Naive thymus-derived CD4-positive, alpha-beta T cell (primary cell): ENCODE measurements around the gene DMWD. TPM values are rescaled to one million over a fixed set of nuclear protein-coding genes. Genes with fewer than 3 reads are reported as not detected.

Experiments
- ATAC-seq: fragments of 150-1000 bp; cut with Tn5 transposase; 2 replicates; pipeline ENCODE4 v1.10.0; 2021; ENCODE audit warnings: mild to moderate bottlenecking, moderate library complexity
- CTCF ChIA-PET: fragments of 350-600 bp; sonication (Branson Sonifier 250); formaldehyde crosslinking; loops from one replicate; lab custom pipeline; 2021; ENCODE audit warnings: antibody characterized with exemption; lab: Charles Lee
- POLR2A ChIA-PET: fragments of 350-600 bp; sonication (Branson Sonifier 250); formaldehyde crosslinking; loops from one replicate; lab custom pipeline; 2021; ENCODE audit warnings: antibody characterized with exemption, inconsistent platforms; lab: Charles Lee
- DNase-seq, 9 donors: peaks; one replicate each; pipeline versions ENCODE4 v3.0.0 to v3.0.0-alpha.2; 2020 to 2022; ENCODE audit warnings: mixed read lengths in 1 of 9
- H3K27ac ChIP-seq: one replicate; pipeline ENCODE4 v1.7.0; 2013; ENCODE audit warnings: mild to moderate bottlenecking, low read depth, low read length, moderate library complexity
- H3K27me3 ChIP-seq, 2 donors: one replicate each; pipeline ENCODE4 v1.7.0; 2013; ENCODE audit warnings: low read length in 2 of 2, mild to moderate bottlenecking in 2 of 2, moderate library complexity in 2 of 2; ENCODE audit not compliant: control insufficient read depth in 2 of 2, insufficient read depth in 2 of 2
- H3K36me3 ChIP-seq, 3 experiments: 1 replicate in 2 of 3; 2 replicates in 1 of 3; pipeline ENCODE4 v1.7.0; 2013; ENCODE audit warnings: low read length in 3 of 3, mild to moderate bottlenecking in 3 of 3, moderate library complexity in 1 of 3; ENCODE audit not compliant: insufficient read depth in 3 of 3, control insufficient read depth in 2 of 3
- H3K4me1 ChIP-seq, 2 donors: one replicate each; pipeline ENCODE4 v1.7.0; 2013; ENCODE audit warnings: low read length in 2 of 2, mild to moderate bottlenecking in 2 of 2, moderate library complexity in 1 of 2; ENCODE audit not compliant: control insufficient read depth in 2 of 2, insufficient read depth in 2 of 2
- H3K4me3 ChIP-seq: 2 replicates; pipeline ENCODE4 v1.7.0; 2013; ENCODE audit warnings: mild to moderate bottlenecking, low read length
- H3K9me3 ChIP-seq, 3 experiments: 1 replicate in 2 of 3; 2 replicates in 1 of 3; pipeline ENCODE4 v1.7.0; 2013; ENCODE audit warnings: low read length in 3 of 3; ENCODE audit not compliant: control insufficient read depth in 2 of 3
- H3K27ac Mint-ChIP-seq, 9 donors: one replicate each; pipeline ENCODE4 v1.8.0; 2020 to 2022; ENCODE audit warnings: mixed read lengths in 9 of 9, mild to moderate bottlenecking in 8 of 9, moderate library complexity in 5 of 9, inconsistent platforms in 2 of 9
- H3K27me3 Mint-ChIP-seq, 5 donors: one replicate each; pipeline ENCODE4 v1.8.0; 2021 to 2022; ENCODE audit warnings: mixed read lengths in 5 of 5, mild to moderate bottlenecking in 1 of 5
- H3K36me3 Mint-ChIP-seq, 5 donors: one replicate each; pipeline ENCODE4 v1.8.0; 2020 to 2022; ENCODE audit warnings: mixed read lengths in 5 of 5, mild to moderate bottlenecking in 3 of 5, inconsistent platforms in 1 of 5
- H3K4me1 Mint-ChIP-seq, 7 donors: one replicate each; pipeline ENCODE4 v1.8.0; 2020 to 2022; ENCODE audit warnings: mixed read lengths in 7 of 7, mild to moderate bottlenecking in 3 of 7, inconsistent platforms in 1 of 7
- H3K4me3 Mint-ChIP-seq, 10 donors: one replicate each; pipeline ENCODE4 v1.8.0; 2020 to 2022; ENCODE audit warnings: mild to moderate bottlenecking in 10 of 10, mixed read lengths in 10 of 10, moderate library complexity in 6 of 10, inconsistent platforms in 2 of 10
- H3K9me3 Mint-ChIP-seq, 11 donors: one replicate each; pipeline ENCODE4 v1.8.0; 2020 to 2022; ENCODE audit warnings: mixed read lengths in 11 of 11, mild to moderate bottlenecking in 4 of 11, inconsistent platforms in 1 of 11, moderate library complexity in 1 of 11
- intact Hi-C, 2 donors: fragments of 100-400 bp; cut with micrococcal nuclease; formaldehyde crosslinking; loops; one replicate each; pipeline ENCODE4 v1.15.1; 2023
- polyA plus RNA-seq, 2 donors: library from polyadenylated mRNA; unstranded; fragments of 300-500 nt; fragmentation: Illumina TruSeq; gene quantifications; one replicate each; pipeline ENCODE4 v1.2.3, GENCODE V29; 2021
- total RNA-seq, 6 experiments: library from RNA in 5 of 6; stranded (reverse) in 5 of 6; gene quantifications; 1 replicate in 5 of 6; 2 replicates in 1 of 6; pipeline ENCODE4 v1.2.3 and lab custom pipeline; 2021 to 2026

Gene DMWD
- total and polyA plus RNA-seq, 7 experiments from 2014 or later, result 3.7 to 43.2 (median 22.9) TPM

DNA sequence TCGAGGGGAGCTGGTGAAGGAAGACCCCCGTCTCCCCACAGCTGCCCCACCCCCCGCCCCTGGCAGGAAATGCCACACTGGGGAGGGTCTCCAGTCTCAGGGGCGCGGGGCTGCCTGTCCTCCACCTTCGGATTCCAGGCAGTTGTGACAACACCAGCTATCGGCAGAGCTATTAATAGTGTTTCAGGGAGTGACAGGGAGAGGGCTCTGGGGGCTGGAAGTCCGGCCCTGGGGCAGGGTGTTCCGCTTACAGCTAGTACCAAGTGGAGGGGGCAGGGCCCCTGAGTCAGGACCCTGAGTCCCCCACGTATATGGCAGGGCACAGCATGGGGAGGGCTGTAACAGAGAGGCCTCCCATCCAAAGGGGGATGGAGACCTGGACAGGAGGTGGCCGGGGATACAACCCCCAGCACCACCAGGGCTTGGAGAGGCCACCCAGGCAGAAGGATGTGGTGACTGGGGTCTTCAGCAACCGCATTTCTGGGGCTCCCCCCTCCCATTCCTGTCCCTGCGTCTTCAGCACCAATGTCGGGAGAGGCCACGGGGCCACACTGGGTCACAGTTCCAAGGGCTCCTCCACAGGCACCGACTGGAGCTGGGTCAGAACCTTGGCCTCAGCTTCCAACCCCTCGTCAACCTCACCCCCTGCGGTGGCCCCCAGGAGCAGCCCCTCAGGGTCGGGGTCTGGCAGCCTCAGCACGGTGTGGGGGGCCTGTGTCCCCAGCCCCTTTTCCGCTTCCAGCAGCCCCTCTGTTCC is 27.5 kb downstream of the DMWD start:
- intact Hi-C loops, result loop anchor here in 1 of 2 donors (5.0 to 10.0 kb wide), 2 partner anchors 48 to 230 kb away; partner anchors contain the start of gene CCDC61
- no peak for DNase-seq
- Histone ChIP-seq H3K4me3 (no peak overlapping the region), H3K4me1 (peaks cover 5 to 9% of the 10 kb centered on the region in 2 donors), H3K27ac (no peak overlapping the region), H3K36me3 (no peaks in the 10 kb centered on the region), H3K27me3 (no peaks in the 10 kb centered on the region), H3K9me3 (no peaks in the 10 kb centered on the region)
- Mint-ChIP-seq H3K27ac (no peak overlapping the region), H3K36me3 (no peaks in the 10 kb centered on the region), H3K9me3 (no peaks in the 10 kb centered on the region), H3K27me3 (peaks cover 0 to 26% (median 6%) of the 10 kb centered on the region in 5 donors), H3K4me1 (peaks cover 0 to 7% (median 0%) of the 10 kb centered on the region in 7 donors), H3K4me3 (peak overlapping the region in 1 of 10 donors; percentile 51)
- CTCF ChIA-PET, result no interaction called here
- POLR2A ChIA-PET, result no interaction called here
- ATAC-seq, result no peak

DNA sequence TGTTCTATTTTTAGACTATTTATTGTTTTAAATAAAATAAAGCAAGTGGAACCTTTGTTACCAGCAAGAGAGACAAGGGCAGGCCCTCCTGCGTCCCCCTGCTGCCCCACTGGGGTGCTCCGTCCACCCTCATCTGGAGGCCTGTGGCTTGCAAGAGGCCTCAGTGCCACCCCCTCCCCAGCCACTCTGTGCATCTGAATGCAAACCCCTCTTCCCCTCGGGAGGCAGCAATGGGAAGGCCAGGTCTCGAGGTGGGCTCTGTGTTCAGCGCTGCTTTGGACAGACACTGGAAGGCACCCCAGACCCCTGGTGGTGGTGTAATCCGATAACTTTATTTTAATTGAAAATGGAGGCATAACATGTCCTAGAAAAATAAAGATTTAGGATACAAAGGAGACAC is 28.2 kb downstream of the DMWD start:
- ATAC-seq (no peak), DNase-seq (no peak)
- intact Hi-C loops, result loop anchor here in 1 of 2 donors (10.0 kb wide), 1 partner anchor 230 kb away; the partner anchor contains the start of gene CCDC61
- no peak overlapping the region for H3K4me3 ChIP-seq
- ChIA-PET POLR2A (no interaction called here), CTCF (no interaction called here)
- no peaks in the 10 kb centered on the region for H3K36me3 ChIP-seq
- H3K27ac ChIP-seq, result no peak overlapping the region
- no peaks in the 10 kb centered on the region for H3K27me3 ChIP-seq
- H3K4me1 Mint-ChIP-seq, result peaks cover 0 to 4% (median 0%) of the 10 kb centered on the region in 7 donors
- no peaks in the 10 kb centered on the region for H3K36me3 Mint-ChIP-seq
- no peaks in the 10 kb centered on the region for H3K9me3 Mint-ChIP-seq
- H3K27ac Mint-ChIP-seq, result no peak overlapping the region
- H3K4me1 ChIP-seq, result peaks cover 2 to 5% of the 10 kb centered on the region in 2 donors
- no peak overlapping the region for H3K4me3 Mint-ChIP-seq
- H3K9me3 ChIP-seq, result no peaks in the 10 kb centered on the region
- peaks cover 0 to 27% (median 6%) of the 10 kb centered on the region in 5 donors for H3K27me3 Mint-ChIP-seq

DNA sequence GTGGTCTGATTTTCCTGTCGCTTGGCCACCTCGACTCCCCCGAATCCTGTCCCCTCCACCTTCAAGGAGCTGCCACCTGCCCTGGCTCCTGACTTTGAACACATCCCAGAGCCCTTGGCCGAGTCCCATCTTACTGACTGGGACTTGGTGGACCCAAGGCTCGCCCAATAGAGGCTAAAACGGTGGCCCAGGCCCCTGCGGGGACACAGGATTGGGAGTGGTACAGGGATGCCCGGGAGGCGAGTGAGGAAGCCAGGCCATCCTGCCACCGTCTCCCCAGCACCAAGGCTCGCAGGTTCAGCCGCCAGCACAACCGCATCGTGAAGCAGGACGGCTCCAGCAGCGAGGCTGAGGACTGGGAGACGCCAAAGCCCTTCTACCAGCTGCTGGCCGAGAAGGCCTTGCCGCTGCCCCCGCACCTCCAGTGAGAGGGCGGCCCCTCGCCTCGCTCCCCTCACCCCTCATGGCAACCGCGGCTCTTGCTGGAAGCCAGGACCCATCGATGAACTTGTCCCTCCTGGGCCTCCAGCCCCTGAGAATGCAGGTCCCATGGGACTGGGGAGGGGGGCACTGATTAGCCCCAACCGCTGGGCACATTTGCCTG is 28.9 kb downstream of the DMWD start:
- Mint-ChIP-seq H3K27ac (no peak overlapping the region), H3K4me1 (peaks cover 0 to under 1% (median 0%) of the 10 kb centered on the region in 7 donors), H3K4me3 (no peak overlapping the region), H3K9me3 (no peaks in the 10 kb centered on the region), H3K36me3 (no peaks in the 10 kb centered on the region), H3K27me3 (peaks cover 0 to 27% (median 6%) of the 10 kb centered on the region in 5 donors)
- Histone ChIP-seq H3K27ac (no peak overlapping the region), H3K4me1 (peaks cover 0 to 3% of the 10 kb centered on the region in 2 donors), H3K36me3 (no peaks in the 10 kb centered on the region), H3K27me3 (no peaks in the 10 kb centered on the region), H3K4me3 (no peak overlapping the region), H3K9me3 (no peaks in the 10 kb centered on the region)
- intact Hi-C loops, result loop anchor here in 1 of 2 donors (10.0 kb wide), 1 partner anchor 231 kb away; the partner anchor contains the start of gene CCDC61
- CTCF ChIA-PET, result no interaction called here
- DNase-seq (no peak), ATAC-seq (no peak)
- POLR2A ChIA-PET, result no interaction called here

DNA sequence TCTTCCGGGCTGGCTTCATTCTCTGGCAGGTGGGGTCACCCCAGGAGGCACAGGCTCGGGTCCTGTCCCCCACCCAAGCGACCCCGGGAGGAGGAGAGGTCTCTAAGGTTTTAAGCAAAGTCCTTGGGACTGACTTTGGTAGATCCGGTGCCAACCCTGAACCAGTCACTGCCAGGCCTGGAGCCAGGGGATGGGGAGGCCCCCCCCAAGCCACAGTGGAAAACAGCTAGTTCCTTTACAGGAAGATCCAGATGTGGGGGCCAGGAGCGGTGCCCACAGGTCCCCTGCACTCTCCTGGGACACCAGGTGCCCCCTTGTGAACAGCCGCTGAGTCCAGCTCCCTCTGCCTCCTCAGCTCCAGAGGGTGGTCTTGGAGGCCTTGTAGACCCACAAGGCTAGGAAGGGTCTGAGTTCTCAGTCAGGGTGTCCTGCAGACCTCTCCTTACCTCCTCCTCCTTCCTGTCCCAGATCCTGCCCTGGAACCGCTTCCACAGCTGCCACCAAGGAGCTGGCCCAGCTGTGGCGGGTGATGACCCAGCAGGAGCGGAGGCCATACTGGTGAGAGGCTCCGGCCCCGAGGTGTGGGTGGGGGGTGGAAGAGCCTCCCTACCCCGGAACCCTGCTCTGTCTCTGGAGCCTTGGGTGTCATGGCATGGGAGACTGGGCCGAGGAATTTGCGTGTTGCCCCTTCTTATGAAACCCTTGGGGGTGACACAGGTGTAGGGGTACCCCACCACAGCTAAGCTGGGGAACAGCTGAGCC is 29.6 kb downstream of the DMWD start:
- Histone ChIP-seq H3K9me3 (no peaks in the 10 kb centered on the region), H3K4me1 (peaks cover 0 to 3% of the 10 kb centered on the region in 2 donors), H3K27me3 (no peaks in the 10 kb centered on the region), H3K36me3 (no peaks in the 10 kb centered on the region), H3K4me3 (no peak overlapping the region), H3K27ac (no peak overlapping the region)
- no peaks in the 10 kb centered on the region for H3K4me1 Mint-ChIP-seq
- ATAC-seq, result no peak
- no peak overlapping the region for H3K4me3 Mint-ChIP-seq
- ChIA-PET CTCF (no interaction called here), POLR2A (no interaction called here)
- H3K27ac Mint-ChIP-seq, result no peak overlapping the region
- DNase-seq, result no peak
- intact Hi-C loops, result loop anchor here in 1 of 2 donors (10.0 kb wide), 1 partner anchor 232 kb away; the partner anchor contains the start of gene CCDC61
- H3K27me3 Mint-ChIP-seq, result peaks cover 0 to 25% (median 6%) of the 10 kb centered on the region in 5 donors
- no peaks in the 10 kb centered on the region for H3K9me3 Mint-ChIP-seq
- H3K36me3 Mint-ChIP-seq, result no peaks in the 10 kb centered on the region

DNA sequence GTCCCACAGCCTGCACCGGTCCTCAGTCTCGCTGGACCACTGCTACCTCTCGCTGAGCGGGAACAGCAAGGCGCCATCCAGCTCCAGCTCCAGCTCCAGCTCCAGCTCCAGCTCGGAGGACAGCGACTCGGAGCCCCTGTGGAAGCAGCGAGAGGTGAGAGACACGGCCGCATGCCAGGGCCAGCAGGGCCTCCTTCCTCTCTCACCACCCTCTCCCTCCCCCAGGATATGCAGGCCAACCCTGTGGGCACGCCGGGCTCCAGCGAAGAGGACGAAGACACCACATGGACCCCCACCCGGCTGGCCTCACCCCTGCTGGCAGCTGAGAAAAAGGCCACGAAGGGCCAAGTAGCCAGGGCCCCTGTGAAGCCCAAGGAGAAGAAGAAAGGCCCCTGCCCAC is 30.9 kb downstream of the DMWD start:
- Mint-ChIP-seq H3K27me3 (peaks cover 0 to 18% (median 7%) of the 10 kb centered on the region in 5 donors), H3K4me3 (no peak overlapping the region), H3K4me1 (no peaks in the 10 kb centered on the region), H3K9me3 (no peaks in the 10 kb centered on the region), H3K27ac (no peak overlapping the region), H3K36me3 (no peaks in the 10 kb centered on the region)
- CTCF ChIA-PET, result interaction anchor here (1.1 kb wide), 1 partner anchor 8 kb away, joined by 5 read pairs; the partner anchor contains the start of gene SIX5
- Histone ChIP-seq H3K4me1 (no peaks in the 10 kb centered on the region), H3K4me3 (no peak overlapping the region), H3K27ac (no peak overlapping the region), H3K27me3 (no peaks in the 10 kb centered on the region), H3K36me3 (no peaks in the 10 kb centered on the region), H3K9me3 (no peaks in the 10 kb centered on the region)
- no peak for ATAC-seq
- POLR2A ChIA-PET, result no interaction called here
- DNase-seq, result no peak
- intact Hi-C loops, result loop anchor here in 1 of 2 donors (10.0 kb wide), 1 partner anchor 233 kb away; the partner anchor contains the start of gene CCDC61

DNA sequence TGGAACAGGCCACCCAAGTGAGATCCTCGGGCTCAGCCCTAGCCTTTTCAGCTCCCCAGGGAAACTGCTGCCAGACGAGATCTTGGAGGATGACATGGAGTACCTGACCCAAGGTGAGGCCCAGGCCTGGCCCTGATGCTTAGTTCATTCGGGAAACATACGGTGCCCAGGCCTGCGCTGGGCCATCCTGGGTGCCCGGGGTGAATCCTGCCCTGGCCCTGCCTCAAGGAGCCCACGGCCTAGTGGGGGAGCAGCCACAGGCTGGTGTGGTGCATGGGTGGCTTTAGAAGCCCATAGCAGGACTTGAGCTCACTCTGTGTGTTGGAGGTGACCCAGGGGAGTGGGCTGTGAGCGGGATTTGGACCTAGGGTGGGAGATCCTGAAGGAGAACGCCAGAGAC is 33.7 kb downstream of the DMWD start:
- no peak overlapping the region for H3K27ac ChIP-seq
- ATAC-seq, result no peak
- no peaks in the 10 kb centered on the region for H3K4me1 Mint-ChIP-seq
- POLR2A ChIA-PET, result no interaction called here
- intact Hi-C loops, result no loop called here
- no peaks in the 10 kb centered on the region for H3K9me3 ChIP-seq
- CTCF ChIA-PET, result no interaction called here
- no peak for DNase-seq
- no peaks in the 10 kb centered on the region for H3K27me3 ChIP-seq
- H3K4me1 ChIP-seq, result no peaks in the 10 kb centered on the region
- no peak overlapping the region for H3K27ac Mint-ChIP-seq
- peaks cover 0 to 5% (median 0%) of the 10 kb centered on the region in 5 donors for H3K27me3 Mint-ChIP-seq
- H3K9me3 Mint-ChIP-seq, result no peaks in the 10 kb centered on the region
- H3K36me3 Mint-ChIP-seq, result no peaks in the 10 kb centered on the region
- no peak overlapping the region for H3K4me3 ChIP-seq
- no peaks in the 10 kb centered on the region for H3K36me3 ChIP-seq
- no peak overlapping the region for H3K4me3 Mint-ChIP-seq
